Karpas-422 (cell line): ENCODE results near the gene MRPS11. TPM values are rescaled to one million over a fixed set of nuclear protein-coding genes. Genes with fewer than 3 reads are reported as not detected.
"Not testable (repeated sequence)": the region's sequence is repeated elsewhere in the genome, so short reads cannot be mapped to it uniquely, and the experiment has no call there.

Experiments
- DNase-seq: peaks from one replicate; pipeline ENCODE4 v3.0.0-alpha.2; 2015
- H2AFZ ChIP-seq: fragments of 200-600 bp; sonication (generic); 2 replicates; pipeline ENCODE4 v1.6.1; 2014; ENCODE audit warnings: antibody characterized with exemption, low read length, mixed read lengths
- H3K27ac ChIP-seq: fragments of 200-600 bp; sonication (generic); 2 replicates; pipeline ENCODE4 v1.5.1; 2014; ENCODE audit warnings: mild to moderate bottlenecking, low read length, moderate library complexity
- H3K27me3 ChIP-seq: fragments of 200-600 bp; sonication (generic); 2 replicates; pipeline ENCODE4 v1.6.1; 2014; ENCODE audit warnings: low read length, mixed read lengths
- H3K36me3 ChIP-seq: fragments of 200-600 bp; sonication (generic); 2 replicates; pipeline ENCODE4 v1.6.1; 2014; ENCODE audit warnings: low read length, mixed read lengths; ENCODE audit not compliant: insufficient read depth
- H3K4me1 ChIP-seq: fragments of 200-600 bp; sonication (generic); 2 replicates; pipeline ENCODE4 v1.6.1; 2014; ENCODE audit warnings: mild to moderate bottlenecking, low read length, mixed read lengths
- H3K4me2 ChIP-seq: fragments of 200-600 bp; sonication (generic); 2 replicates; pipeline ENCODE4 v1.6.1; 2014; ENCODE audit warnings: low read length, low read depth, mild to moderate bottlenecking; ENCODE audit not compliant: poor library complexity, severe bottlenecking
- H3K4me3 ChIP-seq: fragments of 200-600 bp; sonication (generic); 2 replicates; pipeline ENCODE4 v1.5.1; 2014; ENCODE audit warnings: mild to moderate bottlenecking, antibody characterized with exemption, low read length, mixed read lengths
- H3K79me2 ChIP-seq: fragments of 200-600 bp; sonication (generic); 2 replicates; pipeline ENCODE4 v1.6.1; 2014; ENCODE audit warnings: mild to moderate bottlenecking, low read length, mixed read lengths
- H3K9ac ChIP-seq: fragments of 200-600 bp; sonication (generic); 2 replicates; pipeline ENCODE4 v1.6.0; 2014; ENCODE audit warnings: low read length
- H3K9me2 ChIP-seq: fragments of 200-600 bp; sonication (generic), shearing (Covaris generic); replicated peaks from 2 replicates; pipeline ENCODE4 v1.6.0; 2014; ENCODE audit warnings: mild to moderate bottlenecking, low read length, moderate library complexity; ENCODE audit not compliant: insufficient read depth
- H3K9me3 ChIP-seq: fragments of 300-700, 200-600 bp; sonication (generic); 2 replicates; pipeline ENCODE4 v1.6.1; 2014; ENCODE audit warnings: low read length, mixed read lengths
- H4K20me1 ChIP-seq: fragments of 200-600 bp; sonication (generic); 2 replicates; pipeline ENCODE4 v1.6.1; 2014; ENCODE audit warnings: mild to moderate bottlenecking, antibody characterized with exemption, low read length, low read depth; ENCODE audit not compliant: insufficient read depth
- total RNA-seq: library from RNA; depleted of rRNA; stranded (reverse); fragments of >200 nt; shearing (Covaris generic); gene quantifications from 2 replicates; pipeline ENCODE4 v1.2.3, GENCODE V29; 2014; ENCODE audit warnings: low replicate concordance

Gene MRPS11
- total RNA-seq, 1 experiment from 2014 or later, result 48.8 TPM

- H4K20me1 ChIP-seq, result no peaks in the 10 kb centered on the region
Observed at GRCh38 chr15:88433046-88433685, 34.3 kb upstream of the MRPS11 start.

DNA sequence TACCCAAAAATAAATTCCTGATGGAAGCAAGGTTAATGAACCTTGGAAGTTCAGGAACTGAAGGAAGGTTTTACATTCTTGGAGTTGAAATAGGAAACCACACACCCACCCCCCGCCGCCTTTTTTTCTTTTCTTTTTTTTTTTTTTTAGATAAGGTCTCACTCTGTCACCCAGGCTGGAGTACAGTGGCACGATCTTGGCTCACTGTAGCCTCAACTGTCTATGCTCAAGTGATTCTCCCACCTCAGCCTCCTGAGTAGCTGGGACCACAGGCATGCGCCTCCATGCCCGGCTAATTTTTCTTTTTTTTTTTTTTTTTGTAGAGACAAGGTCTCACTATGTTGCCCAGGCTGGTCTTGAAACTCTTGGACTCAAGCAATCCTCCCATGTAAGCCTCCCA lies 33.4 kb upstream of the MRPS11 start:
- not testable (repeated sequence) for H3K4me2 ChIP-seq, H3K4me3 ChIP-seq, H4K20me1 ChIP-seq, H3K9me3 ChIP-seq, H3K4me1 ChIP-seq, H3K9me2 ChIP-seq, H3K27me3 ChIP-seq, H2AFZ ChIP-seq, DNase-seq, H3K79me2 ChIP-seq, H3K36me3 ChIP-seq, H3K27ac ChIP-seq, H3K9ac ChIP-seq

More at GRCh38 chr15:88433046-88433685, 34.3 kb upstream of the MRPS11 start:
- Histone ChIP-seq H3K4me3 (no peak overlapping the region), H3K4me1 (no peaks in the 10 kb centered on the region), H3K9me2 (no peaks in the 10 kb centered on the region), H3K79me2 (no peaks in the 10 kb centered on the region), H3K27me3 (no peaks in the 10 kb centered on the region), H3K27ac (no peak overlapping the region), H3K9me3 (no peaks in the 10 kb centered on the region), H3K9ac (no peak overlapping the region), H2AFZ (no peak overlapping the region), H3K36me3 (no peaks in the 10 kb centered on the region), H3K4me2 (no peak overlapping the region)
- no peak for DNase-seq

DNA sequence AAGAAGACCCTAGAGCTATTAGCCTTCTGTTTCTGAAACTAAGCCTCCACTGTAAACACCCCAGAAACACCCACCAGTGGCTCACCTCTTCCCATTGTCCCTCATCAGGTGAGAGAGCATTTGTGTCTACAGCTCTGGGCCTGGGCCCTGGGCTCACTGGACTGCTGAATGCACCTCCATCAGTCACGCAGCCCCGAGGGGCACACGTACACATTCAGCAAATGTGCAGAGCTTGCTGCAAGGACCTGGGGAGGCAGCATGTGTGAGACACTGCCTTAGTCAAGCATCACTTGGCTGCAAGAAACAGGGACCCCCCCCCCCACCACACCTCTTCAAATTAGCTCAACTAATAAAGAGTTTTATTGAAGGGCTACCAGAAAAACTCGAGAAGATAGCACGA lies 29.3 kb upstream of the MRPS11 start:
- H3K4me3 ChIP-seq, result no peak overlapping the region
- H3K9me3 ChIP-seq, result no peaks in the 10 kb centered on the region
- no peaks in the 10 kb centered on the region for H3K9me2 ChIP-seq
- H2AFZ ChIP-seq, result no peak overlapping the region
- no peak overlapping the region for H3K4me2 ChIP-seq
- no peaks in the 10 kb centered on the region for H3K4me1 ChIP-seq
- no peaks in the 10 kb centered on the region for H4K20me1 ChIP-seq
- no peak overlapping the region for H3K27ac ChIP-seq
- H3K79me2 ChIP-seq, result no peaks in the 10 kb centered on the region
- no peaks in the 10 kb centered on the region for H3K27me3 ChIP-seq
- H3K9ac ChIP-seq, result no peak overlapping the region
- H3K36me3 ChIP-seq, result no peaks in the 10 kb centered on the region
- no peak for DNase-seq

- no peak for DNase-seq
- Histone ChIP-seq H3K9me3 (no peaks in the 10 kb centered on the region), H3K9ac (no peak overlapping the region), H3K27me3 (no peaks in the 10 kb centered on the region), H3K4me1 (no peaks in the 10 kb centered on the region), H3K9me2 (no peaks in the 10 kb centered on the region), H3K79me2 (no peaks in the 10 kb centered on the region), H2AFZ (no peak overlapping the region), H3K4me2 (no peak overlapping the region), H3K36me3 (no peaks in the 10 kb centered on the region), H4K20me1 (no peaks in the 10 kb centered on the region), H3K4me3 (no peak overlapping the region), H3K27ac (no peak overlapping the region)
Observed at GRCh38 chr15:88440021-88440420, 27.5 kb upstream of the MRPS11 start.

DNA sequence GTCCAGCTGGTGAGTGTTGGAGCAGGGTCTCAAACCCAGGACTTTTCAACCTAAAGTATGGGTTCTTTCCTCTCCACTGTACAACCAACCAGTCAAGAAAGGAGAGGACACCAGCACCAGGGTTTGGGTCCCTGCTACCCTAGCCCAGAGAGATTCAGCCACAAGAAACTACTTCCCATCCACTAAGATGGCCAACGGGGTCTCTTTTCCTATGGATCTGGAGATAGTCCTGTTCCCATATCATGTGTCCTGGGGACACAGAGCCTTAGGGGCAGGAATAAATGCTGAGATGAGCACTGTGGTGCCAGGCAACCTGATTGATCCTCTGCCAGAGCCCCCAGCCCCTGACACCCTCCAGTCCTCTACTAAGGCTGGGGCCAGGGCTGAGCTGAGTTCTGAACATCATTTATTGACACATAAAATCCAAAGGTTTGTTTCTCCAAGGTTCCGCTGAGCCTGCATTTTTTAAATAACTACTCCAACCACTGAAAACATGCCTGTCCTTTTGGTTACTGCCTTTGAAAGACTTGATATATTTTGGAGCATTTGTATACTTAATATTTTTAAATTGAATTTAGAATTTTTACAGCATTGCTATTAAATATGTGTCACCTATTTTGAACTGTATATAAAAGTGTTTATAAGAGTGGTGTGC lies 26.3 kb upstream of the MRPS11 start:
- Histone ChIP-seq H3K9me2 (no peaks in the 10 kb centered on the region), H4K20me1 (no peaks in the 10 kb centered on the region), H2AFZ (no peak overlapping the region), H3K36me3 (no peaks in the 10 kb centered on the region), H3K9me3 (no peaks in the 10 kb centered on the region), H3K4me2 (no peak overlapping the region), H3K4me3 (no peak overlapping the region), H3K9ac (no peak overlapping the region), H3K79me2 (no peaks in the 10 kb centered on the region), H3K4me1 (no peaks in the 10 kb centered on the region), H3K27me3 (no peaks in the 10 kb centered on the region), H3K27ac (no peak overlapping the region)
- DNase-seq, result no peak

GRCh38 chr15:88447206-88447605 lies 20.3 kb upstream of the MRPS11 start:
- peaks cover 9% of the 10 kb centered on the region for H3K4me1 ChIP-seq
- H2AFZ ChIP-seq, result no peak overlapping the region
- H4K20me1 ChIP-seq, result no peaks in the 10 kb centered on the region
- no peak for DNase-seq
- no peak overlapping the region for H3K4me2 ChIP-seq
- H3K4me3 ChIP-seq, result no peak overlapping the region
- H3K36me3 ChIP-seq, result no peaks in the 10 kb centered on the region
- no peaks in the 10 kb centered on the region for H3K27me3 ChIP-seq
- no peaks in the 10 kb centered on the region for H3K79me2 ChIP-seq
- H3K9me2 ChIP-seq, result no peaks in the 10 kb centered on the region
- no peak overlapping the region for H3K9ac ChIP-seq
- H3K9me3 ChIP-seq, result no peaks in the 10 kb centered on the region
- no peak overlapping the region for H3K27ac ChIP-seq

DNA sequence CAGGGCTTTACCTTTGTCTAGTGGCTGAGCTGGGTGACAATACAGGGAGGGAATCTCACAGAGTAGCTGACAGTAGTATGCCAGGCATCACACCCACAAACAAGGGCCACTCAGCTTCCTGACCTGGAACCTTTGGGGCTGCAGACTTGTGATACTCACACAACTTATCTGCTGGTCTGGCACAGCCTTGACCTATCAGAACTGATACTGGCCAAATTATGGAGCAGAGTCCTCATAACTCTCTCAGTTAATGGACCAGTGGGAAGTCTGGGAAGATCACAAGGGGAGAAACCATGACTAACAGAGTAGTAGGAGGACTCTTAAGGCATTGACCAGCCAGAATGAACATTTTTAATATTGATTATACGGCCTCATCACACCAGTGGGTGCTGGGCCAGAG lies 19.8 kb upstream of the MRPS11 start:
- H3K4me2 ChIP-seq, result no peak overlapping the region
- no peaks in the 10 kb centered on the region for H3K27me3 ChIP-seq
- H3K9me2 ChIP-seq, result no peaks in the 10 kb centered on the region
- no peaks in the 10 kb centered on the region for H3K36me3 ChIP-seq
- H3K4me3 ChIP-seq, result no peak overlapping the region
- no peak overlapping the region for H3K27ac ChIP-seq
- DNase-seq, result no peak
- H3K9me3 ChIP-seq, result no peaks in the 10 kb centered on the region
- H4K20me1 ChIP-seq, result no peaks in the 10 kb centered on the region
- no peak overlapping the region for H2AFZ ChIP-seq
- no peak overlapping the region for H3K9ac ChIP-seq
- H3K79me2 ChIP-seq, result no peaks in the 10 kb centered on the region
- peaks cover 9% of the 10 kb centered on the region for H3K4me1 ChIP-seq

- H3K9ac ChIP-seq, result no peak overlapping the region
- no peaks in the 10 kb centered on the region for H4K20me1 ChIP-seq
- H2AFZ ChIP-seq, result no peak overlapping the region
- no peaks in the 10 kb centered on the region for H3K9me3 ChIP-seq
- H3K27ac ChIP-seq, result no peak overlapping the region
- DNase-seq, result no peak
- H3K9me2 ChIP-seq, result no peaks in the 10 kb centered on the region
- H3K36me3 ChIP-seq, result no peaks in the 10 kb centered on the region
- no peaks in the 10 kb centered on the region for H3K27me3 ChIP-seq
- no peaks in the 10 kb centered on the region for H3K79me2 ChIP-seq
- no peak overlapping the region for H3K4me2 ChIP-seq
- H3K4me1 ChIP-seq, result peaks cover 9% of the 10 kb centered on the region
- no peak overlapping the region for H3K4me3 ChIP-seq
Observed at GRCh38 chr15:88448991-88449461, 18.5 kb upstream of the MRPS11 start.
